ENCODE measurements around the gene FOXJ1.

GRCh38 chr17:76142039-76142584, 1.1 kb upstream of the FOXJ1 start:
- TF ChIP-seq, protein P1, sequence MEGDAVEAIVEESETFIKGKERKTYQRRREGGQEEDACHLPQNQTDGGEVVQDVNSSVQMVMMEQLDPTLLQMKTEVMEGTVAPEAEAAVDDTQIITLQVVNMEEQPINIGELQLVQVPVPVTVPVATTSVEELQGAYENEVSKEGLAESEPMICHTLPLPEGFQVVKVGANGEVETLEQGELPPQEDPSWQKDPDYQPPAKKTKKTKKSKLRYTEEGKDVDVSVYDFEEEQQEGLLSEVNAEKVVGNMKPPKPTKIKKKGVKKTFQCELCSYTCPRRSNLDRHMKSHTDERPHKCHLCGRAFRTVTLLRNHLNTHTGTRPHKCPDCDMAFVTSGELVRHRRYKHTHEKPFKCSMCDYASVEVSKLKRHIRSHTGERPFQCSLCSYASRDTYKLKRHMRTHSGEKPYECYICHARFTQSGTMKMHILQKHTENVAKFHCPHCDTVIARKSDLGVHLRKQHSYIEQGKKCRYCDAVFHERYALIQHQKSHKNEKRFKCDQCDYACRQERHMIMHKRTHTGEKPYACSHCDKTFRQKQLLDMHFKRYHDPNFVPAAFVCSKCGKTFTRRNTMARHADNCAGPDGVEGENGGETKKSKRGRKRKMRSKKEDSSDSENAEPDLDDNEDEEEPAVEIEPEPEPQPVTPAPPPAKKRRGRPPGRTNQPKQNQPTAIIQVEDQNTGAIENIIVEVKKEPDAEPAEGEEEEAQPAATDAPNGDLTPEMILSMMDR (IDR thresholded peaks at IDR 0.05), result no peak
- no peak for TF ChIP-seq POLR2A (IDR thresholded peaks at IDR 0.05)
